GM10847 (cell line): ENCODE measurements around the gene TAMALIN.

Experiments used
- POLR2A ChIP-seq: IDR thresholded peaks from 2 replicates; pipeline ENCODE4 v1.6.1; 2011; ENCODE audit not compliant: insufficient read length; ENCODE audit errors: extremely low read depth

TAMALIN gene

DNA sequence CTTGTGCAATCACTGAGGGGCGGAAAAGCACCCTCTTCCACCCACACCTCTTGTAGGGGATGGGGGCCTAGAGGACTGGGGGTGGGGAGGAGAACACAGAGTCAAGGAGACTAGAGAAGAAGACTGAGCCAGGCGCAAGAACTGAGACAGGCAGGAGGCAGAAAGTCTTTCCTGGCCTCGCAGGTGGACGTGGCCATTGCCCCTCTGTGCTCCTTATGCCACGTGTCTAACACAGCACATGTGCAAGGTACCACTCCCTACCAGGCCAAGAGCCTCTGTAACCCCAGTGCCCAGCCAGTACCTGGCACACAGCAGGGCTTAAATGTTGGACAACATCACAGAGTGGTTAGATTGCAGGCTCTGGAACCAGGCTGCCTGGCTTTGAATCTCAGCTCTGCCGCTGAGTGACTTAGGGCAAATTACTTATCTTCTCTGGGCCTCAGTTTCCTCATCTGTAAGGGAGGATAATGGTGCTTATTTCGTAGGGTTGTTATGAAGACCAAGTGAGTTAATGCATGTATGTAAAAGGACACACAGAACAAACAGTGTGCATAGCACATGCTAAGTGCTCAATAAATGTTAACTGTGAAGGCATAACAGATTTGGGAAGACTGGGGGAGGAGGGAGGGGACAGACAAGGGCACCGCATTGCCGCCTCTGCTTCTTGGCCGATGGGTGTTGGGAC lies 1.4 kb upstream of the TAMALIN start:
- TF ChIP-seq POLR2A: no peak

- no peak for TF ChIP-seq POLR2A
Observed at GRCh38 chr12:52005903-52006703, 643 bp upstream of the TAMALIN start.

- no peak for TF ChIP-seq POLR2A
Observed at GRCh38 chr12:52007158-52007921, 594 bp downstream of the TAMALIN start.

GRCh38 chr12:52007982-52008510 lies 1.3 kb downstream of the TAMALIN start:
- TF ChIP-seq POLR2A: no peak

- no peak for TF ChIP-seq POLR2A
Observed at GRCh38 chr12:52009081-52009751, 2.5 kb downstream of the TAMALIN start.

GRCh38 chr12:52010152-52010622 lies 3.4 kb downstream of the TAMALIN start:
- no peak for TF ChIP-seq POLR2A

GRCh38 chr12:52010692-52011601 lies 4.2 kb downstream of the TAMALIN start:
- no peak for TF ChIP-seq POLR2A

DNA sequence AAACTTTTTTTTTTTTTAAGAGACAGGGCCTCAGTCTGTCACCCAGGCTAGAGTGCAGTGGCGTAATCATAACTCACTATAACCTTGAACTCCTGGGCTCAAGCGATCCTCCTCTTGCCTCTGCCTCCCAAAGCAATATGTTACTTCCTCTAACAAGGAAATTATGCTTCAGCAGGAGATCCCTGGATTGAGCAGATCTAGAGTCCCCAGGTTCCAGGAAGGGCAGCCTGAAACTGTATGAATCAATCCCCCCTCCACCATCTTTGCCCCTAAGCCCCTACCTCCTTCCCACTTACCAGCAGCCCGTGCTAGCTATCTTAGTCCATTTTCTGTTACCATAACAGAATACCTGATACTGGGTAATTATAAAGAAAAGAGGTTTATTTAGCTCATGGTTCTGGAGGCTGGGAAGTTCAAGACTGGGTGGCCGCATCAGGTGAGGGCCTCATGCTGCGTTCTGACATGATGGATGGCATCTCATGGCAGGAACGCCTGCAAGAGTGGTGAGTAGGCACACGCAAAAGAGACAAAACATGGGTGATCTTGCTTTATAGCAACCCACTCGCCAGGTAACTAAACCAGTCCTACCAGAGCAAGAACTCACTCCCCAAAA lies 5.0 kb downstream of the TAMALIN start:
- TF ChIP-seq POLR2A: no peak

- TF ChIP-seq POLR2A: no peak
Observed at GRCh38 chr12:52013626-52014310, 7.0 kb downstream of the TAMALIN start.

DNA sequence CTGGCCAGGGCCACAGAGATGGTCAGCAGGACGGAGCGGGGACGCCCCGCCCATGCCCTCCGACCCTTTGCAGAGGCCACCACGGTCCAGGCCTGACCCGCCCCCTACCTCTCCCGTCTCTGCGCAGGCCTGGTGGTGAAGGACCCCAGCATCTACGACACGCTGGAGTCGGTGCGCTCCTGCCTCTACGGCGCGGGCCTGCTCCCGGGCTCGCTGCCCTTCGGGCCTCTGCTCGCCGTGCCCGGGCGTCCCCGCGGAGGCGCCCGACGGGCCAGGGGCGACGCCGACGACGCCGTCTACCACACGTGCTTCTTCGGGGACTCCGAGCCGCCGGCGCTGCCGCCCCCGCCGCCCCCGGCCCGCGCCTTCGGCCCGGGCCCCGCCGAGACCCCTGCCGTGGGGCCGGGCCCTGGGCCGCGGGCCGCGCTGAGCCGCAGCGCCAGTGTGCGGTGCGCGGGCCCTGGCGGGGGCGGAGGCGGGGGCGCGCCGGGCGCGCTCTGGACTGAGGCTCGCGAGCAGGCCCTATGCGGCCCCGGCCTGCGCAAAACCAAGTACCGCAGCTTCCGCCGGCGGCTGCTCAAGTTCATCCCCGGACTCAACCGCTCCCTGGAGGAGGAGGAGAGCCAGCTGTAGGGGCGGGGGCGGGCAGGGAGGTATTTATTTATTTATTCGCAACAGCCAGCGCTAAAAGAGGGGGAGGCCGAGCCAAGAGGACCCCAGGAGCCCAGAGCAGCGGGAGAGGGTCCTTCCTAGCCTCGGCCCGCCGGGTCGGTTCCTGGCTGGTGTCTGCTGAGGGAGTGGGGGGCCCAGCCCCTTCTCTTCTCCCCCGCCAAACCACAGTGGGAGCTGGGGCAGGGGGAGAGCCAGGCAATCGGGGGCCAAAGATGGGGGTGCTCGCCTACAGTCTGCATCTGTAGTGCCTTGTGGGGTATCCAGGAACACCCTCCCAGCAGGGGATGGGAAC lies 8.1 kb downstream of the TAMALIN start:
- no peak for TF ChIP-seq POLR2A

DNA sequence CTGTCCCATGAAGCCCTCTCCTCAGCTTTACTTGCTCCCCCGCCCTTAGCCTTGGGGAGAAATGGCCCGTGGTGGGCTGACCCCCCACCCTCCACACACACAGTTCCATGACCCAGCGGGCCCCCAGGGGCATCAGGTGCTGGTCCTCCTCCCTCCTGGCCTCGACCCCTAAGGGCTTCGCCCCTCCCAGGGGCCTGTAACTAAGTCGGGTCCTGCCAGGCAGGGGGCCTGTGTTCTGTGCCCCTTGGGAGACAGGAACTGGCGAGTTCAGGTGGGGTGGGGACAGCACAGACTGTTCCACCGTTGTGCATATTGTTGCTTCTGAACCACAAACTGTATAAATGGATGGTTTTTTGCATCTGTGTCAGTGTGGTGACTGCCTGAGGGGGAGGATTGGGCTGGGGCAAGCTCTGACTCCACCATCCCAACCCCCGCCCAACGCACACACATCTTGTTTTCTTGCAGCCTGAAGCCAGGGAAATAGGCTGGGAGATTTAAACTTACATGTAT lies 8.8 kb downstream of the TAMALIN start:
- no peak for TF ChIP-seq POLR2A

DNA sequence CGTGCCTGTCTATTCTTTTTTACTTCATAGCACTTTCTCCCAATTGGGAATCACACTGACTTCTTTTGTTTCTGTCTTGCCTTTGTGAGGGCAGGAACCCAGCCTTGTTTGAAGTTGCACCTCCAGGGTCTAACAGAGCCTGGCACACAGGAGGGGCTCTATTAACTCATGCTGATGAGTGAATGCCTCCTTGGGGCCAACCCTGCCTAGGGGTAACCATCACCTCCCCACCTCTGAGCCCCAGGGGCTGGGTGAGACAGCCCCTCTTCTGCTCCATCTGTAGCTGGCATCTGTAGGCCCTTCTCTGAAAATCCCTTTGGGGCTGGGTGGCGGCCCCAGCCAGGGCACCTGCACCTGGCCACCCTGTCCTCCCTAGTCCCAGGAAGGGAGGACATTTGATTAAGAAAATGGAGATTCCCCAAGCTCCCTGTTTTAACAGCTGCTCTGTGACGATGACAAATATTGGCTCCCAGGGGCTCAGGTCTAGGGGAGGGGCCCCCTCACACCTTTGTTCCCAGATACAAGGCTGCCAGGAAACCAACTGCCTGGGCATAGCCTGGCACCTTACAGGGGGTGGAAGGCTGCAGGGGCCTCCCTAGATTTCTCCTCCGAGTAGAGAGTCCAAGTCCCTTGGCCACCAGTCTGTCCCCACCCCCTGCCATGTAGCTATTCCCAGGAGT lies 11.8 kb downstream of the TAMALIN start:
- no peak for TF ChIP-seq POLR2A
